Lower leg skin (tissue), 4 donors: Measurements from ENCODE around the gene QSOX2. TPM values are rescaled to one million over a fixed set of nuclear protein-coding genes. Genes with fewer than 3 reads are reported as not detected.

ENCODE experiments used
- DNase-seq, 2 donors: peaks; one replicate each; pipeline ENCODE4 v3.0.0-alpha.2; 2019; ENCODE audit warnings: low spot score in 2 of 2
- H3K4me3 ChIP-seq: fragments of 200-600 bp; sonication (generic); 2 replicates; pipeline ENCODE4 v1.5.1; 2017; ENCODE audit warnings: mild to moderate bottlenecking, low read depth; ENCODE audit not compliant: poor library complexity, severe bottlenecking
- POLR2A ChIP-seq, 2 donors: fragments of 450-650 bp; IDR thresholded peaks; one replicate each; pipeline ENCODE4 v1.6.1; 2016 to 2017; ENCODE audit warnings: antibody characterized with exemption in 2 of 2, mild to moderate bottlenecking in 1 of 2, moderate library complexity in 1 of 2
- WGBS, 2 donors: methylation state at CpG; one replicate each; pipeline ENCODE4 v1.1.5; 2018; 5-methylcytosine and 5-hydroxymethylcytosine counted together
- intact Hi-C: fragments of 100-400 bp; cut with DNase I; formaldehyde crosslinking; loops from one replicate; pipeline ENCODE4 v1.15.0; 2023; ENCODE audit warnings: low total_unique reads
- total RNA-seq, 4 donors: library from RNA; depleted of rRNA; stranded (reverse); fragments of >200 nt; gene quantifications; one replicate each; pipeline ENCODE4 v1.1.0, GENCODE V29; 2016
- TF ChIP-seq, protein P1 (sequence below), 3 donors: fragments of 450-650 bp; IDR thresholded peaks; one replicate each; pipeline ENCODE4 v1.5.1; 2016; ENCODE audit warnings: antibody characterized with exemption in 3 of 3, mild to moderate bottlenecking in 3 of 3, moderate library complexity in 2 of 3

QSOX2 gene
- total RNA-seq, 4 donors from 2014 or later = 8.7 to 13.0 (median 11.1) TPM

- TF ChIP-seq, protein P1, sequence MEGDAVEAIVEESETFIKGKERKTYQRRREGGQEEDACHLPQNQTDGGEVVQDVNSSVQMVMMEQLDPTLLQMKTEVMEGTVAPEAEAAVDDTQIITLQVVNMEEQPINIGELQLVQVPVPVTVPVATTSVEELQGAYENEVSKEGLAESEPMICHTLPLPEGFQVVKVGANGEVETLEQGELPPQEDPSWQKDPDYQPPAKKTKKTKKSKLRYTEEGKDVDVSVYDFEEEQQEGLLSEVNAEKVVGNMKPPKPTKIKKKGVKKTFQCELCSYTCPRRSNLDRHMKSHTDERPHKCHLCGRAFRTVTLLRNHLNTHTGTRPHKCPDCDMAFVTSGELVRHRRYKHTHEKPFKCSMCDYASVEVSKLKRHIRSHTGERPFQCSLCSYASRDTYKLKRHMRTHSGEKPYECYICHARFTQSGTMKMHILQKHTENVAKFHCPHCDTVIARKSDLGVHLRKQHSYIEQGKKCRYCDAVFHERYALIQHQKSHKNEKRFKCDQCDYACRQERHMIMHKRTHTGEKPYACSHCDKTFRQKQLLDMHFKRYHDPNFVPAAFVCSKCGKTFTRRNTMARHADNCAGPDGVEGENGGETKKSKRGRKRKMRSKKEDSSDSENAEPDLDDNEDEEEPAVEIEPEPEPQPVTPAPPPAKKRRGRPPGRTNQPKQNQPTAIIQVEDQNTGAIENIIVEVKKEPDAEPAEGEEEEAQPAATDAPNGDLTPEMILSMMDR (IDR thresholded peaks at IDR 0.05) = no peak
- no peak for TF ChIP-seq POLR2A (IDR thresholded peaks at IDR 0.05)
- 74% methylated on average over 5 of the region's 5 CpGs; no CpG with 5 or more reads in 1 of the 2 donors for WGBS, 2 donors
- intact Hi-C loops = no loop called here
- no peak overlapping the region for H3K4me3 ChIP-seq
- no peak for DNase-seq
Measured at GRCh38 chr9:136205707-136205992, 40.0 kb downstream of the QSOX2 start.

GRCh38 chr9:136204838-136205706 is 40.5 kb downstream of the QSOX2 start, which contains the start of gene LHX3:
LHX3 (minus strand) TSS chr9:136205128; CDS start chr9:136205012, 116 bp downstream.
- TF ChIP-seq, protein P1 (IDR thresholded peaks at IDR 0.05) = no peak
- TF ChIP-seq POLR2A (IDR thresholded peaks at IDR 0.05) = no peak
- no peak for DNase-seq
- intact Hi-C loops = no loop called here

GRCh38 chr9:136204145-136204805 is 41.3 kb downstream of the QSOX2 start:
- no peak for DNase-seq
- 45 to 55% methylated on average over 14 to 25 of the region's 25 CpGs for WGBS, 2 donors
- no peak overlapping the region for H3K4me3 ChIP-seq
- intact Hi-C loops = no loop called here
- TF ChIP-seq, protein P1 (IDR thresholded peaks at IDR 0.05) = no peak

More at GRCh38 chr9:136204838-136205706, 40.5 kb downstream of the QSOX2 start, which contains the start of gene LHX3:
- 4 to 16% methylated on average over 19 to 30 of the region's 70 CpGs for WGBS, 2 donors
- H3K4me3 ChIP-seq = no peak within 1 kb of the TSS

DNA sequence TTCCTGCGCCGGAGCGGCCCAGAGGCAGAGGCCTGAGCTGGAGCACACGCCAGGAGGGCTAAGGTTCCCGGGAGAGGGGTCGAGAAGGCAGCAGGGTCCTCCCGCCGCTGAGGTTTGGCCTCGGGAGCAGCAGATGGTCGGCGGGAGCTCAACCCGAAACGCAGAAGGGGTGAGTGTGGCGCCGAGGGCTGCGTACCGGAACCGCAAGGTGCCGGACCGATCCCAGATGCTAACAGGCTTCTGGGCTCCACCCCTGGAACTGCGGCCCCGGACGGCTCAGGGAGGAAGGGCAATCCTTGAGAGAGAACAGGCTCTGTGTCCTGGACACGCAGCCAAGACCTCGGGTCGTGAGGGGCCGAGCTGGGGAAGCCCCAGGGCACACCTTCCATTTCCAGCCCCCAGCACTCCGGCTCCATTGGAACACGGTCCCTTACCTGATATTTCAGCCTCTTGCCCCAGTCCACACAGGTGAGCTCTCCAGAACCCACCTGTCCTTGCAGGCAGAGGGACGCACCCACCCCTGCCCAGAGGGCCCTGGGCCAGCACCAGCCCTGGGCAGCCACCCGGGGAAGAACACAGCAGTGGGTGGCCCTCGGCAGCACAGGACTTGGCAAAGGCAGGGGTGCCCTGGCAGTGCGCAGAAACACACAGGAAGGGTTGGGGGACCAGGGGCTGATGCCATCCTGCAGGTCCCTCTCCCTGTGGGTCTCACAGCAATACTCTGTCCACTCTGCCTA is 42.0 kb downstream of the QSOX2 start:
- WGBS, 2 donors = 20 to 21% methylated on average over 26 to 32 of the region's 33 CpGs
- intact Hi-C loops = no loop called here
- TF ChIP-seq POLR2A (IDR thresholded peaks at IDR 0.05) = no peak
- TF ChIP-seq, protein P1 (IDR thresholded peaks at IDR 0.05) = no peak
- no peak for DNase-seq
- H3K4me3 ChIP-seq = no peak overlapping the region

DNA sequence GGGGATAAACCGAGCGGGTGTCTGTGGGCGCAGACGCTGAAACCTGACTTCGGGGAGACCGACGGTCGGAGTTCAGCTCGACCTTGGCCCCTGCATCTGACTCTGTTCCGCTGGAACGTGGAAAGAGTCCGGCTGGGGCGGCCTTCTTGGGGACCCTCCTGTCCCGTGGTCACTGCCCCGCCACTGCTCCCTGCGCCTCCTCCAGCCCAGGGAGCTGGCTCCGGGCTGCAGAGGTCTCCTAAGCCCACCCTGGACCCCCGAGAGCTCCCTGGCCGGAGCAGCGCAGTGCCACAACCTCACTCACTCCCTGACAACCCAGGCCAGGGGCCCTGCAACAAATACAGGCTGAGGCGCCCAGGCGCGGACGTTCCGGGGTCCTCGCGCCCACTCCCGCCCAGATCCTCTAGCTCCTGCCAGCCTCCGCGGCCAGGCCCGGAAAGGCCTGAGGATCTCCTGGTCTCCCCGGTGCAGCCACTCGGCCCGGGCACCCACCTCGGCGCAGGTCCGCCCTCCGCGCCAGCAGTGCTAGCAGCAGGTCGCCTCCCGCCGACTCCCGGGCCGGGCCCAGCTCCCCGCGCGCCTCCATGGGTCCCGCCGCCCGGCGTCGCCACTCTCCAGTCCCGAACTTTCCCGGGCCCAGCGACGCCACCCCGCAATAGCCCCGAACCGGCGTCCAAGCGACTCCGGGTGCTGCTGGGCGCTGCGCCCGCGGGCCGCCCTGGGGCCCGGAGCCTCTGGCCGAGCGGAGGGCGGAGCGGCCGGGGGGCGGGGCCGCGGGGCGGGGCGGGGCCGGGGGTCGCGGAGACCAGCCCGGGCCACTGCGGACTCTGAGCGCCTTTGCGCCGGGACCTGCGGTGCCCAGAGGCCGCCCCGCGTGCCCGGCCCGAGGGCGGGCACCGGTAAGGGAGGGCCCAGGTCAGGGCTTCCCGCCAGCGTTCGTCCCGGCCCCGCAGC is 42.9 kb downstream of the QSOX2 start:
- TF ChIP-seq POLR2A (IDR thresholded peaks at IDR 0.05) = no peak
- TF ChIP-seq, protein P1 (IDR thresholded peaks at IDR 0.05) = no peak
- DNase-seq = no peak
- intact Hi-C loops = no loop called here
- WGBS, 2 donors = 12 to 19% methylated on average over 26 to 49 of the region's 99 CpGs
- H3K4me3 ChIP-seq = no peak overlapping the region
